Measurements from ENCODE around the gene KCNQ1.

GRCh38 chr11:2789791-2790567 lies 345.2 kb downstream of the KCNQ1 start:
- no peak for TF ChIP-seq CTCF (IDR thresholded peaks at IDR 0.05)
- no peak for TF ChIP-seq MAX (CRISPR knock-in tag; IDR thresholded peaks at IDR 0.05)
- TF ChIP-seq TEAD1 (CRISPR knock-in tag; IDR thresholded peaks at IDR 0.05): no peak
- no peak for TF ChIP-seq AR (CRISPR knock-in tag; IDR thresholded peaks at IDR 0.05)
- no peak for TF ChIP-seq ATF6 (CRISPR knock-in tag; IDR thresholded peaks at IDR 0.05)
- TF ChIP-seq ATF3 (CRISPR knock-in tag; conservative IDR thresholded peaks at IDR 0.05): no peak
- TF ChIP-seq KAT7 (CRISPR knock-in tag; IDR thresholded peaks at IDR 0.05; ENCODE audit: borderline replicate concordance): no peak
- TF ChIP-seq CBFB (CRISPR knock-in tag; IDR thresholded peaks at IDR 0.05; ENCODE audit: low read depth): no peak

Data from WTC11 (cell line).